Measurements from ENCODE around the gene PLEKHG5.

PLEKHG5 gene

GRCh38 chr1:6467224-6467623 lies 24.2 kb downstream of the PLEKHG5 start:
- Histone ChIP-seq H3K27me3 (replicated peaks in 2 of 5; ENCODE audit: control insufficient read depth in 4 of 5, insufficient read depth in 5 of 5, low read length in 4 of 5) (peaks cover 0 to 25% (median 0%) of the 10 kb centered on the region in 5 experiments), H3K4me3 (ENCODE audit: control insufficient read depth in 1 of 7, extremely low read depth in 1 of 7, insufficient read depth in 4 of 7, low read depth in 2 of 7, low read length in 6 of 7) (no peak overlapping the region), H3K36me3 (ENCODE audit: control insufficient read depth in 4 of 4, insufficient read depth in 4 of 4, low read length in 3 of 4) (peaks cover 0 to under 1% (median 0%) of the 10 kb centered on the region in 4 experiments), H3K9me3 (ENCODE audit: control extremely low read depth in 1 of 5, control insufficient read depth in 4 of 5, insufficient read depth in 2 of 5, low read depth in 1 of 5, low read length in 4 of 5) (no peaks in the 10 kb centered on the region), H3K4me1 (ENCODE audit: control extremely low read depth in 1 of 4, control insufficient read depth in 4 of 4, insufficient read depth in 4 of 4, low read length in 3 of 4) (peaks cover 0 to 17% (median 14%) of the 10 kb centered on the region in 4 experiments), H3K27ac (ENCODE audit: insufficient read depth in 1 of 2, low read depth in 1 of 2, low read length in 2 of 2, poor library complexity in 1 of 2, severe bottlenecking in 2 of 2) (no peak overlapping the region)
- CTCF ChIA-PET, result interaction anchor here (1.0 to 1.9 kb wide), 5 partner anchors 11 to 23 kb away, joined by 3 to 6 read pairs (median 4); no protein-coding TSS in a partner anchor
- POLR2A ChIA-PET, result no interaction called here
- no peak for DNase-seq
- WGBS (ENCODE audit: insufficient coverage), result 95% methylated on average over 11 of the region's 12 CpGs

GRCh38 chr1:6466751-6467150 lies 24.7 kb downstream of the PLEKHG5 start:
- Histone ChIP-seq H3K36me3 (ENCODE audit: control insufficient read depth in 4 of 4, insufficient read depth in 4 of 4, low read length in 3 of 4) (peaks cover 0 to 5% (median 0%) of the 10 kb centered on the region in 4 experiments), H3K27ac (ENCODE audit: insufficient read depth in 1 of 2, low read depth in 1 of 2, low read length in 2 of 2, poor library complexity in 1 of 2, severe bottlenecking in 2 of 2) (no peak overlapping the region), H3K27me3 (replicated peaks in 2 of 5; ENCODE audit: control insufficient read depth in 4 of 5, insufficient read depth in 5 of 5, low read length in 4 of 5) (peaks cover 0 to 25% (median under 1%) of the 10 kb centered on the region in 5 experiments), H3K4me3 (ENCODE audit: control insufficient read depth in 1 of 7, extremely low read depth in 1 of 7, insufficient read depth in 4 of 7, low read depth in 2 of 7, low read length in 6 of 7) (no peak overlapping the region), H3K9me3 (ENCODE audit: control extremely low read depth in 1 of 5, control insufficient read depth in 4 of 5, insufficient read depth in 2 of 5, low read depth in 1 of 5, low read length in 4 of 5) (no peaks in the 10 kb centered on the region), H3K4me1 (ENCODE audit: control extremely low read depth in 1 of 4, control insufficient read depth in 4 of 4, insufficient read depth in 4 of 4, low read length in 3 of 4) (peaks cover 0 to 17% (median 14%) of the 10 kb centered on the region in 4 experiments)
- DNase-seq, result no peak
- POLR2A ChIA-PET, result interaction anchor here (0.6 kb wide), 1 partner anchor 469 kb away, joined by 5 read pairs; no protein-coding TSS in a partner anchor
- 100% methylated on average over 3 of the region's 5 CpGs for WGBS (ENCODE audit: insufficient coverage)
- CTCF ChIA-PET, result interaction anchor here (1.0 to 1.9 kb wide), 5 partner anchors 11 to 23 kb away, joined by 3 to 6 read pairs (median 4); no protein-coding TSS in a partner anchor

- H3K4me1 ChIP-seq (ENCODE audit: control extremely low read depth in 1 of 4, control insufficient read depth in 4 of 4, insufficient read depth in 4 of 4, low read length in 3 of 4), result peaks cover 0 to 17% (median 14%) of the 10 kb centered on the region in 4 experiments
- WGBS (ENCODE audit: insufficient coverage), result 8% methylated on average over 38 of the region's 43 CpGs
- H3K27ac ChIP-seq (ENCODE audit: insufficient read depth in 1 of 2, low read depth in 1 of 2, low read length in 2 of 2, poor library complexity in 1 of 2, severe bottlenecking in 2 of 2), result no peak within 1 kb of the TSS
- peaks cover 0 to 5% (median 0%) of the 10 kb centered on the region in 4 experiments for H3K36me3 ChIP-seq (ENCODE audit: control insufficient read depth in 4 of 4, insufficient read depth in 4 of 4, low read length in 3 of 4)
- peaks cover 0 to 32% (median 2%) of the 10 kb centered on the region in 5 experiments for H3K27me3 ChIP-seq (replicated peaks in 2 of 5; ENCODE audit: control insufficient read depth in 4 of 5, insufficient read depth in 5 of 5, low read length in 4 of 5)
- peak within 1 kb of the TSS; percentile 13 to 68 (median 48) for H3K4me3 ChIP-seq (ENCODE audit: control insufficient read depth in 1 of 7, extremely low read depth in 1 of 7, insufficient read depth in 4 of 7, low read depth in 2 of 7, low read length in 6 of 7)
- DNase-seq, result peak in 2 of 3 donors; percentile 49 to 51
- no peaks in the 10 kb centered on the region for H3K9me3 ChIP-seq (ENCODE audit: control extremely low read depth in 1 of 5, control insufficient read depth in 4 of 5, insufficient read depth in 2 of 5, low read depth in 1 of 5, low read length in 4 of 5)
- CTCF ChIA-PET, result interaction anchor here (1.1 kb wide), 1 partner anchor 20 kb away, joined by 3 read pairs; no protein-coding TSS in a partner anchor
- POLR2A ChIA-PET, result interaction anchor here (0.6 kb wide), 1 partner anchor 469 kb away, joined by 5 read pairs; no protein-coding TSS in a partner anchor
These were observed 25.4 kb downstream of the PLEKHG5 start, which contains the start of gene TNFRSF25 for GRCh38 chr1:6466023-6466422. TSS of gene TNFRSF25 (minus strand) at chr1:6466173. CDS start at chr1:6466107, 66 bp downstream.

- Histone ChIP-seq H3K4me3 (ENCODE audit: control insufficient read depth in 1 of 7, extremely low read depth in 1 of 7, insufficient read depth in 4 of 7, low read depth in 2 of 7, low read length in 6 of 7) (peak overlapping the region; percentile 13 to 68 (median 48)), H3K36me3 (ENCODE audit: control insufficient read depth in 4 of 4, insufficient read depth in 4 of 4, low read length in 3 of 4) (peaks cover 0 to 5% (median 0%) of the 10 kb centered on the region in 4 experiments), H3K27ac (ENCODE audit: insufficient read depth in 1 of 2, low read depth in 1 of 2, low read length in 2 of 2, poor library complexity in 1 of 2, severe bottlenecking in 2 of 2) (no peak overlapping the region), H3K27me3 (replicated peaks in 2 of 5; ENCODE audit: control insufficient read depth in 4 of 5, insufficient read depth in 5 of 5, low read length in 4 of 5) (peaks cover 0 to 37% (median 4%) of the 10 kb centered on the region in 5 experiments), H3K9me3 (ENCODE audit: control extremely low read depth in 1 of 5, control insufficient read depth in 4 of 5, insufficient read depth in 2 of 5, low read depth in 1 of 5, low read length in 4 of 5) (no peaks in the 10 kb centered on the region), H3K4me1 (ENCODE audit: control extremely low read depth in 1 of 4, control insufficient read depth in 4 of 4, insufficient read depth in 4 of 4, low read length in 3 of 4) (peaks cover 0 to 21% (median 17%) of the 10 kb centered on the region in 4 experiments)
- WGBS (ENCODE audit: insufficient coverage), result 0% methylated on average over 8 of the region's 21 CpGs
- CTCF ChIA-PET, result no interaction called here
- POLR2A ChIA-PET, result no interaction called here
- peak in 2 of 3 donors; percentile 38 to 60 for DNase-seq
These were observed 25.9 kb downstream of the PLEKHG5 start for GRCh38 chr1:6465461-6466005.

- H3K9me3 ChIP-seq (ENCODE audit: control extremely low read depth in 1 of 5, control insufficient read depth in 4 of 5, insufficient read depth in 2 of 5, low read depth in 1 of 5, low read length in 4 of 5), result no peaks in the 10 kb centered on the region
- POLR2A ChIA-PET, result no interaction called here
- WGBS (ENCODE audit: insufficient coverage), result 85% methylated on average over 5 of the region's 5 CpGs
- no peak overlapping the region for H3K27ac ChIP-seq (ENCODE audit: insufficient read depth in 1 of 2, low read depth in 1 of 2, low read length in 2 of 2, poor library complexity in 1 of 2, severe bottlenecking in 2 of 2)
- H3K27me3 ChIP-seq (replicated peaks in 2 of 5; ENCODE audit: control insufficient read depth in 4 of 5, insufficient read depth in 5 of 5, low read length in 4 of 5), result peaks cover 0 to 43% (median 4%) of the 10 kb centered on the region in 5 experiments
- no peak for DNase-seq
- peak overlapping the region in 1 of 7 experiments; percentile 60 for H3K4me3 ChIP-seq (ENCODE audit: control insufficient read depth in 1 of 7, extremely low read depth in 1 of 7, insufficient read depth in 4 of 7, low read depth in 2 of 7, low read length in 6 of 7)
- peaks cover 0 to 5% (median 0%) of the 10 kb centered on the region in 4 experiments for H3K36me3 ChIP-seq (ENCODE audit: control insufficient read depth in 4 of 4, insufficient read depth in 4 of 4, low read length in 3 of 4)
- CTCF ChIA-PET, result interaction anchor here (1.4 kb wide), 1 partner anchor 24 kb away, joined by 4 read pairs; no protein-coding TSS in a partner anchor
- peaks cover 0 to 27% (median 23%) of the 10 kb centered on the region in 4 experiments for H3K4me1 ChIP-seq (ENCODE audit: control extremely low read depth in 1 of 4, control insufficient read depth in 4 of 4, insufficient read depth in 4 of 4, low read length in 3 of 4)
These were observed 26.6 kb downstream of the PLEKHG5 start for GRCh38 chr1:6464915-6465314.

DNA sequence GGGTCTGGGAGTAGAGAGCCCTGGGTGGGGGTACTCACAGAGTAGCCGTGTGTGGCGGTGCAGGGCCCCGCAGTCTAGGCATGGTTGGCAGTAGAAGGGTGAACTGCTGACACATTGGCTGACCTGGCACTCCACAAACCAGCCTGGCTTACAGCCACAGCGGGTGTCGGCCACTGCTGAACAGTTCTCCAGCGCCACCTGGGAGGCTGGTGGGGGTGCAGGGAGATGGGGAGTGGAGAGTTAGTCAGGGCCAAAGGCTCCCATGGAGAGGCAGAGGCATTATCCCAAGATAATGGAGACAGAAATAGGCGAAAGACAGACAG lies 27.0 kb downstream of the PLEKHG5 start:
- ChIA-PET POLR2A (no interaction called here), CTCF (interaction anchor here (1.4 kb wide), 1 partner anchor 24 kb away, joined by 4 read pairs; no protein-coding TSS in a partner anchor)
- H3K36me3 ChIP-seq (ENCODE audit: control insufficient read depth in 4 of 4, insufficient read depth in 4 of 4, low read length in 3 of 4), result peaks cover 0 to 5% (median 0%) of the 10 kb centered on the region in 4 experiments
- WGBS (ENCODE audit: insufficient coverage), result 100% methylated on average over 6 of the region's 7 CpGs
- no peak overlapping the region for H3K4me3 ChIP-seq (ENCODE audit: control insufficient read depth in 1 of 7, extremely low read depth in 1 of 7, insufficient read depth in 4 of 7, low read depth in 2 of 7, low read length in 6 of 7)
- H3K27me3 ChIP-seq (replicated peaks in 2 of 5; ENCODE audit: control insufficient read depth in 4 of 5, insufficient read depth in 5 of 5, low read length in 4 of 5), result peaks cover 0 to 47% (median 4%) of the 10 kb centered on the region in 5 experiments
- no peak for DNase-seq
- no peaks in the 10 kb centered on the region for H3K9me3 ChIP-seq (ENCODE audit: control extremely low read depth in 1 of 5, control insufficient read depth in 4 of 5, insufficient read depth in 2 of 5, low read depth in 1 of 5, low read length in 4 of 5)
- H3K27ac ChIP-seq (ENCODE audit: insufficient read depth in 1 of 2, low read depth in 1 of 2, low read length in 2 of 2, poor library complexity in 1 of 2, severe bottlenecking in 2 of 2), result no peak overlapping the region
- peaks cover 0 to 31% (median 28%) of the 10 kb centered on the region in 4 experiments for H3K4me1 ChIP-seq (ENCODE audit: control extremely low read depth in 1 of 4, control insufficient read depth in 4 of 4, insufficient read depth in 4 of 4, low read length in 3 of 4)

GRCh38 chr1:6463120-6463412 lies 28.4 kb downstream of the PLEKHG5 start:
- DNase-seq, result no peak
- H3K4me3 ChIP-seq (ENCODE audit: control insufficient read depth in 1 of 7, extremely low read depth in 1 of 7, insufficient read depth in 4 of 7, low read depth in 2 of 7, low read length in 6 of 7), result no peak overlapping the region
- POLR2A ChIA-PET, result no interaction called here
- H3K9me3 ChIP-seq (ENCODE audit: control extremely low read depth in 1 of 5, control insufficient read depth in 4 of 5, insufficient read depth in 2 of 5, low read depth in 1 of 5, low read length in 4 of 5), result no peaks in the 10 kb centered on the region
- H3K27me3 ChIP-seq (replicated peaks in 2 of 5; ENCODE audit: control insufficient read depth in 4 of 5, insufficient read depth in 5 of 5, low read length in 4 of 5), result peaks cover 0 to 52% (median 6%) of the 10 kb centered on the region in 5 experiments
- H3K4me1 ChIP-seq (ENCODE audit: control extremely low read depth in 1 of 4, control insufficient read depth in 4 of 4, insufficient read depth in 4 of 4, low read length in 3 of 4), result peaks cover 0 to 31% (median 29%) of the 10 kb centered on the region in 4 experiments
- H3K36me3 ChIP-seq (ENCODE audit: control insufficient read depth in 4 of 4, insufficient read depth in 4 of 4, low read length in 3 of 4), result peaks cover 0 to 5% (median 0%) of the 10 kb centered on the region in 4 experiments
- WGBS (ENCODE audit: insufficient coverage), result no CpG with 5 or more reads among the region's 1 CpG
- H3K27ac ChIP-seq (ENCODE audit: insufficient read depth in 1 of 2, low read depth in 1 of 2, low read length in 2 of 2, poor library complexity in 1 of 2, severe bottlenecking in 2 of 2), result no peak overlapping the region
- CTCF ChIA-PET, result interaction anchor here (1.0 to 1.1 kb wide), 2 partner anchors 9 to 13 kb away, joined by 4 to 6 read pairs; no protein-coding TSS in a partner anchor

Data from common myeloid progenitor, CD34-positive (primary cell).